Activated CD8-positive, alpha-beta memory T cell treated with anti-CD3 and anti-CD28 coated beads, Interleukin-2, amount 50 U/mL, for 48 hours (primary cell): Measurements from ENCODE around the gene CTR9.

Experiments used
- DNase-seq: peaks from one replicate; pipeline ENCODE4 v3.0.0-alpha.2; 2020

Gene CTR9

GRCh38 chr11:10829139-10829538 is 78.1 kb downstream of the CTR9 start:
- no peak for DNase-seq
